NCI-H146 treated with DMSO at 0.1 percent for 48 hours (cell line): Measurements from ENCODE around the gene NCAN.
A peak's percentile ranks its signal among the peaks of the same experiment; 100 is the strongest.
"Not testable (repeated sequence)": the region's sequence is repeated elsewhere in the genome, so short reads cannot be mapped to it uniquely, and the experiment has no call there.

Experiments used
- DNase-seq: peaks from one replicate; lab custom pipeline; 2025; ENCODE audit not compliant: unreplicated experiment; lab: John Stamatoyannopoulos, UW

NCAN gene

GRCh38 chr19:19192910-19193423 lies 18.8 kb upstream of the NCAN start:
- no peak for DNase-seq

GRCh38 chr19:19193926-19194325 lies 17.8 kb upstream of the NCAN start:
- DNase-seq = no peak

GRCh38 chr19:19201697-19202630 lies 9.8 kb upstream of the NCAN start:
- no peak for DNase-seq

GRCh38 chr19:19202707-19203011 lies 9.1 kb upstream of the NCAN start:
- no peak for DNase-seq

- DNase-seq = peak; percentile 83
Measured at GRCh38 chr19:19203012-19203856, 8.5 kb upstream of the NCAN start, which contains the start of gene NR2C2AP. Gene NR2C2AP, minus strand, starts transcription at chr19:19203414. Its CDS starts 354 bp downstream, at chr19:19203060.

- no peak for DNase-seq
Measured at GRCh38 chr19:19204181-19204580, 7.6 kb upstream of the NCAN start.

GRCh38 chr19:19205416-19206410 lies 6.0 kb upstream of the NCAN start:
- DNase-seq = no peak

GRCh38 chr19:19206938-19207337 lies 4.8 kb upstream of the NCAN start:
- no peak for DNase-seq

- no peak for DNase-seq
Measured at GRCh38 chr19:19207637-19208572, 3.9 kb upstream of the NCAN start.

GRCh38 chr19:19209372-19209771 lies 2.4 kb upstream of the NCAN start:
- DNase-seq = peak; percentile 5

GRCh38 chr19:19212916-19213315 lies 1.2 kb downstream of the NCAN start:
- DNase-seq = no peak

GRCh38 chr19:19213426-19214158 lies 1.8 kb downstream of the NCAN start:
- no peak for DNase-seq

GRCh38 chr19:19214159-19214490 lies 2.4 kb downstream of the NCAN start:
- DNase-seq = peak; percentile 10

GRCh38 chr19:19214892-19215291 lies 3.1 kb downstream of the NCAN start:
- no peak for DNase-seq

GRCh38 chr19:19215792-19216191 lies 4.0 kb downstream of the NCAN start:
- no peak for DNase-seq

GRCh38 chr19:19217099-19217498 lies 5.3 kb downstream of the NCAN start:
- DNase-seq = peak; percentile 43

GRCh38 chr19:19218911-19219310 lies 7.2 kb downstream of the NCAN start:
- DNase-seq = no peak

- DNase-seq = not testable (repeated sequence)
Measured at GRCh38 chr19:19221000-19221399, 9.2 kb downstream of the NCAN start.

GRCh38 chr19:19223060-19223459 lies 11.3 kb downstream of the NCAN start:
- DNase-seq = no peak
